HUES48 (cell line): ENCODE results near the gene TBX6.
"Not testable (repeated sequence)": the region's sequence is repeated elsewhere in the genome, so short reads cannot be mapped to it uniquely, and the experiment has no call there.

Experiments
- H3K27ac ChIP-seq: one replicate; pipeline ENCODE4 v1.7.0; 2013; ENCODE audit warnings: low read depth, low read length, inconsistent platforms
- H3K27me3 ChIP-seq: 2 replicates; pipeline ENCODE4 v1.6.1; 2013; ENCODE audit warnings: mild to moderate bottlenecking, low read length; ENCODE audit not compliant: control insufficient read depth, insufficient read depth
- H3K36me3 ChIP-seq: 2 replicates; pipeline ENCODE4 v1.6.1; 2013; ENCODE audit warnings: low read length; ENCODE audit not compliant: control insufficient read depth, insufficient read depth
- H3K4me1 ChIP-seq: 2 replicates; pipeline ENCODE4 v1.6.1; 2013; ENCODE audit warnings: mild to moderate bottlenecking, low read length; ENCODE audit not compliant: control insufficient read depth, insufficient read depth
- H3K4me3 ChIP-seq: 2 replicates; pipeline ENCODE4 v1.5.1; 2013; ENCODE audit warnings: mild to moderate bottlenecking, low read depth, low read length
- H3K9ac ChIP-seq: 2 replicates; pipeline ENCODE4 v1.6.1; 2013; ENCODE audit warnings: mild to moderate bottlenecking, low read depth, low read length, moderate library complexity
- H3K9me3 ChIP-seq: 2 replicates; pipeline ENCODE4 v1.6.1; 2013; ENCODE audit warnings: low read length; ENCODE audit not compliant: control insufficient read depth, insufficient read depth

TBX6 gene

GRCh38 chr16:30046178-30046577 lies 45.5 kb downstream of the TBX6 start:
- Histone ChIP-seq H3K27me3 (no peaks in the 10 kb centered on the region), H3K9me3 (no peaks in the 10 kb centered on the region), H3K36me3 (no peaks in the 10 kb centered on the region), H3K9ac (no peak overlapping the region), H3K4me3 (no peak overlapping the region), H3K4me1 (no peaks in the 10 kb centered on the region), H3K27ac (no peak overlapping the region)

- Histone ChIP-seq H3K4me1 (no peaks in the 10 kb centered on the region), H3K9me3 (no peaks in the 10 kb centered on the region), H3K36me3 (no peaks in the 10 kb centered on the region), H3K4me3 (no peak overlapping the region), H3K27ac (no peak overlapping the region), H3K9ac (no peak overlapping the region), H3K27me3 (no peaks in the 10 kb centered on the region)
Measured at GRCh38 chr16:30041841-30042240, 49.9 kb downstream of the TBX6 start.

GRCh38 chr16:30040690-30041089 lies 51.0 kb downstream of the TBX6 start:
- H3K4me1 ChIP-seq, H3K36me3 ChIP-seq, H3K9ac ChIP-seq, H3K27ac ChIP-seq, H3K27me3 ChIP-seq, H3K4me3 ChIP-seq, H3K9me3 ChIP-seq: not testable (repeated sequence)

- H3K4me1 ChIP-seq = no peaks in the 10 kb centered on the region
- H3K9me3 ChIP-seq = no peaks in the 10 kb centered on the region
- no peak overlapping the region for H3K9ac ChIP-seq
- H3K27ac ChIP-seq = no peak overlapping the region
- no peak overlapping the region for H3K4me3 ChIP-seq
- peaks cover 3% of the 10 kb centered on the region; the same call in 1 of the 2 replicates for H3K27me3 ChIP-seq
- H3K36me3 ChIP-seq = no peaks in the 10 kb centered on the region
Measured at GRCh38 chr16:30040221-30040620, 51.5 kb downstream of the TBX6 start.
